ENCODE data around the gene NRIP1.

Gene NRIP1

DNA sequence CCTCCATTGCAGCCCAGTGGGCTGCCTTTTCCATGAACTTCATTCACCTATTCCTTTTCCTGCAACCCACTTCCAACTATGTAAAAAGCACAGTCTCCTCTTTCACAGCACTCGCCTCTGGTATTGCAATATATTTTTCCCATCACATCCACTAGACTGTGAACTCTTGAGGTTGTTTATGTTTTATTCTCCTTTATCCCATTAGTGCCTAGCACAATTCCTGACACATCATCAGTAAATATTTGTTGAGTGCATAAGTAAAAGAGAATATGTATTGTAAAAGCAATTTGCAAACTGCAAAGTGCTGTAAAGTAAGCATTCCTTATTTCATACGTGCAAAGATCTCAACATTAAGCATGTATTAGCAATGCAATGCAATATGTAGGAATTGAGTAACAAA lies 27.9 kb upstream of the NRIP1 start:
- no peak for DNase-seq
- Histone ChIP-seq H3K4me1 (no peaks in the 10 kb centered on the region), H3K9me3 (no peaks in the 10 kb centered on the region), H3K4me3 (no peak overlapping the region), H3K27me3 (no peaks in the 10 kb centered on the region), H3K27ac (no peak overlapping the region), H3K36me3 (no peaks in the 10 kb centered on the region)
- intact Hi-C loops (cut with DNase I; ENCODE audit: low total_unique reads): no loop called here
- TF ChIP-seq, protein P1, sequence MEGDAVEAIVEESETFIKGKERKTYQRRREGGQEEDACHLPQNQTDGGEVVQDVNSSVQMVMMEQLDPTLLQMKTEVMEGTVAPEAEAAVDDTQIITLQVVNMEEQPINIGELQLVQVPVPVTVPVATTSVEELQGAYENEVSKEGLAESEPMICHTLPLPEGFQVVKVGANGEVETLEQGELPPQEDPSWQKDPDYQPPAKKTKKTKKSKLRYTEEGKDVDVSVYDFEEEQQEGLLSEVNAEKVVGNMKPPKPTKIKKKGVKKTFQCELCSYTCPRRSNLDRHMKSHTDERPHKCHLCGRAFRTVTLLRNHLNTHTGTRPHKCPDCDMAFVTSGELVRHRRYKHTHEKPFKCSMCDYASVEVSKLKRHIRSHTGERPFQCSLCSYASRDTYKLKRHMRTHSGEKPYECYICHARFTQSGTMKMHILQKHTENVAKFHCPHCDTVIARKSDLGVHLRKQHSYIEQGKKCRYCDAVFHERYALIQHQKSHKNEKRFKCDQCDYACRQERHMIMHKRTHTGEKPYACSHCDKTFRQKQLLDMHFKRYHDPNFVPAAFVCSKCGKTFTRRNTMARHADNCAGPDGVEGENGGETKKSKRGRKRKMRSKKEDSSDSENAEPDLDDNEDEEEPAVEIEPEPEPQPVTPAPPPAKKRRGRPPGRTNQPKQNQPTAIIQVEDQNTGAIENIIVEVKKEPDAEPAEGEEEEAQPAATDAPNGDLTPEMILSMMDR (IDR thresholded peaks at IDR 0.05): no peak

DNA sequence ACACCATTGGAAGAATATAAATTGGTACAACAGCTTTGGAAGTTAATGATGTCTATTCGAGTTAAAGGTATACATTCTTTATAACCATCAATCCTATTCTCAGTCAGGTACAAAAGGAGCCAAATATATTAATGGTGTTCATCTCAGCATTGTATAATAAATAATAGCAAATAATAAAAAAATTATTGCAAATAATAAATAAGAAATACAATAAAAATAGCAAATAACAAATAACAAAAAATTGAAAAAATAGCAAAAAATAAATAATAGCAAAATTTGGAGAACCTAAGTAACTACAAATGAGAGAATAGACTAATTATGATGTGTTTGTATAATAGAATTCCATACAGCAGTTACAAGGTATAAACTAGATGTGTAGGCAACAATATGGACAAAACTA lies 25.6 kb upstream of the NRIP1 start:
- H3K9me3 ChIP-seq: no peaks in the 10 kb centered on the region
- intact Hi-C loops (cut with DNase I; ENCODE audit: low total_unique reads): no loop called here
- DNase-seq: no peak
- TF ChIP-seq, protein P1 (IDR thresholded peaks at IDR 0.05): no peak
- no peaks in the 10 kb centered on the region for H3K27me3 ChIP-seq
- H3K36me3 ChIP-seq: no peaks in the 10 kb centered on the region
- H3K4me3 ChIP-seq: no peak overlapping the region
- no peaks in the 10 kb centered on the region for H3K4me1 ChIP-seq
- H3K27ac ChIP-seq: no peak overlapping the region

DNA sequence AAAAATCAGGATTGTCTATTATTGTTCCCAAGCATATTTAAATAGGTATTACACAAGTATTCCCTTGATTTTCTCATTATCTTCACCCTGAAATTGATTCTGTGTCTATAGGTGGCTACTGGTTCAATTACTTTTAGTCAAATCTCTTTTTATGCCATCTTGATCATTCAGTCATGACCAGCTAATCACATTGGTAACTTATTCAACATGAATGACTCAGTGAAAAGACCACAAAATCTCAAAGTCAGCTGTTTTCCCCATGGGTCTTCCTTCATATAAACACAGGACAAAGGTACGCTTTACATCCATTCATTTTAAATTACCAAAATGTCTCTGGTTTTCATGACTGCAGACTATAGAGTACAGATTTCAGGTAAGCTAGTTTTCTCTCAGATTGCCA lies 23.7 kb upstream of the NRIP1 start:
- H3K4me3 ChIP-seq: no peak overlapping the region
- H3K27ac ChIP-seq: no peak overlapping the region
- H3K9me3 ChIP-seq: no peaks in the 10 kb centered on the region
- no peaks in the 10 kb centered on the region for H3K36me3 ChIP-seq
- no peaks in the 10 kb centered on the region for H3K27me3 ChIP-seq
- intact Hi-C loops (cut with DNase I; ENCODE audit: low total_unique reads): no loop called here
- no peak for DNase-seq
- no peaks in the 10 kb centered on the region for H3K4me1 ChIP-seq
- TF ChIP-seq, protein P1 (IDR thresholded peaks at IDR 0.05): no peak

DNA sequence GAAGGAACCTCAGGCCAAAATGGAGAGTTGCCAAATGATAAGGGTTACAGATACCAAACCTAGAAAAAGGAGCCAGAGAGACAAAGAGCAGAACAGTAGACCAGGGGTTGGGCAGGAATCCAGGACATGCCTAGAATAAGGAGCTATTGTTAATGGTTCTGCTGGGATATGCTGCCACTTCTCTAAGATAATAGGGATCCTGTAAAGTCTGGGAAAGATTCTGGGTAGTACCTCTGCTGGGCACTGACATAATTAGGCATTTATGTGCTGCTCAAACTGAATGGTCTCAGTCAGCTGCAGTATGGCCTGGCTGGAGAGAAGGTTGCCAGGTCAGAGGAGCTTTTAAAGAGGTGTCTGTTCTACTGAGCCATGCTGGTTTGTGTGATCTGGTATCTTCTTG lies 19.9 kb upstream of the NRIP1 start:
- Histone ChIP-seq H3K9me3 (no peaks in the 10 kb centered on the region), H3K4me1 (no peaks in the 10 kb centered on the region), H3K27ac (no peak overlapping the region), H3K27me3 (no peaks in the 10 kb centered on the region), H3K4me3 (no peak overlapping the region), H3K36me3 (no peaks in the 10 kb centered on the region)
- intact Hi-C loops (cut with DNase I; ENCODE audit: low total_unique reads): no loop called here
- TF ChIP-seq, protein P1 (IDR thresholded peaks at IDR 0.05): no peak
- DNase-seq: no peak

DNA sequence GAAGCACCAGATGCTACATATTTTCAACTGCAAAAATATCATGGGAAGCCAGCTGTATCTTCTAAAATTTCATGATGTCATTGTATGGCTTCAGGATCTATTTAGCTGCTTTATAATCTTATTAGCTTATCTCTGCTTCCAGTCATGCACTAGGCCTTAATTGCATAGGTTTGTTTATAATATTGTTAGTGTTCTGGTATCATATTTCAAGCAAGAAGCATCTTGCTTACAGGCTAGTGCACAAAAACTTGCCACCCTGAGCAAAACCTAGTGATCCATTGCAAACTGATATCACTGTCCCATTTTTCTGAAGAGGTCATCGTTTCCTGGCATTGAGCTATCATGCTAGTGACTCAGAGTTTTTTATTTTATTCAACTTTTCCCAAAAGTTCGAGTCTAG lies 15.7 kb upstream of the NRIP1 start:
- H3K27me3 ChIP-seq: no peaks in the 10 kb centered on the region
- no peaks in the 10 kb centered on the region for H3K36me3 ChIP-seq
- H3K9me3 ChIP-seq: no peaks in the 10 kb centered on the region
- no peak for DNase-seq
- no peaks in the 10 kb centered on the region for H3K4me1 ChIP-seq
- TF ChIP-seq, protein P1 (IDR thresholded peaks at IDR 0.05): no peak
- H3K4me3 ChIP-seq: no peak overlapping the region
- no peak overlapping the region for H3K27ac ChIP-seq
- intact Hi-C loops (cut with DNase I; ENCODE audit: low total_unique reads): no loop called here

DNA sequence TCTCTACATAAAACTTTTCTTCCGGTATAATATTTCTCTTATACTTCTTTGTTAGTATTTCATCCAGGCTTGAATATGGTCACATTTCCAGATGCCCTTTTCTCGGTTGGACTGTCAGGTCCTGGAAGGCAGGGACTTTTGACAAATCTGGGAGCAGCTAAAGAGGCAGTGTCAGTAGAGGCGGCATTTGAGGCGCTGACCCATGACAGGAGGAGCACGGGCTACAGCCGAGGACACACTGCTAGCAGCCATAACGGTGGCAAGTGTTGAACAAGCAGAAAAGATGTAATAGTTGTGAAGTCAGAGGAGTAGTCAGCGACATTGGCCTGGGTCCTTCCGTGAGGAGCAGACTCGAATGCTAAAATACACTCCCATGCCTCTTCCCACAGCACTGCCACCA lies 14.5 kb upstream of the NRIP1 start:
- H3K9me3 ChIP-seq: no peaks in the 10 kb centered on the region
- intact Hi-C loops (cut with DNase I; ENCODE audit: low total_unique reads): loop anchor here (5.0 kb wide), 1 partner anchor 1643 kb away; no protein-coding TSS in a partner anchor
- H3K27me3 ChIP-seq: no peaks in the 10 kb centered on the region
- TF ChIP-seq, protein P1 (IDR thresholded peaks at IDR 0.05): no peak
- H3K27ac ChIP-seq: no peak overlapping the region
- DNase-seq: no peak
- no peak overlapping the region for H3K4me3 ChIP-seq
- H3K4me1 ChIP-seq: no peaks in the 10 kb centered on the region
- no peaks in the 10 kb centered on the region for H3K36me3 ChIP-seq
